Heart left ventricle (tissue), 13 donors: ENCODE measurements around the gene PTPRD.

Experiments used
- CTCF ChIP-seq, 12 donors: fragments of 200-600 bp; sonication (generic) in 4 of 12; IDR thresholded peaks; one replicate each; pipeline versions ENCODE4 v1.5.0 to v1.8.0; 2018 to 2022; ENCODE audit warnings: antibody characterized with exemption in 12 of 12, mild to moderate bottlenecking in 5 of 12
- POLR2A ChIP-seq, 2 donors: fragments of 450-650 bp; IDR thresholded peaks; one replicate each; pipeline ENCODE4 v1.6.1; 2017; ENCODE audit warnings: antibody characterized with exemption in 2 of 2, mild to moderate bottlenecking in 2 of 2, moderate library complexity in 2 of 2
- donor health status: ischemic (EF 13 %, LVEDD 7.1; RV severe dilation, severe dysfunction).
- donor health status: DM: no; HTN: yes; CAD: no.
- donor health status: DM: no; HTN: no; CAD: no.
- donor health status: ischemic (EF 25% LVEDD 6.9; RV normal size, moderate dysfunction).
- donor health status: ischemic (EF 25% LVEDD 5.7; RV mildly dilated, moderate dysfunction).
- donor health status: ischemic (EF 35%, LVEDD 5.7; RV mildly dilated, moderate dysfunction).
- donor health status: nonischemic (EF 11% LVEDD 7.7; RV severe dilation, severe dysfunction).
- donor health status: DM: yes; HTN: yes; CAD: no.
- donor health status: PGD.
- donor health status: ischemic (EF 29% LVEDD 5.4; RV normal size, mild dysfunction).
- donor health status: nonischemic (EF 23%, LVEDD 6.1; RV moderate dilation, normal function).

DNA sequence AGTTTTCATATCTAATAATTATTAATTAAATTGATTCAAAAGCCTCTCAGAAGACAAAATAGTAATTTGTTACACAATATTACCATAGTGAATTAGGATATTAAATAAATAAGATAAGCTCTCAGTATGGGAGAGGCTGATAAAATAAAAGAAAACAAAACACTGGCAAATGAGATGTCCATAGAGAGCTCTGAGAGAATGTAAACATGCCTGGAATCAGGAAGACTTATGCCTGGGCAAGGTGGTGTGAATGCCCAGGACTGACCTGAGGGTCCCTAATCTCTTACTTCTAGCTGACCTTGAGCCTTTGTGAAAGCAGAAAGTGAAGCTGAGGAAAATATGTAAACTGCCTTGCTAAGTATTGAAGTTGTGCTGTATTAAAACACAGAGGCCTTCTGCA, 616.5 kb downstream of the PTPRD start:
- TF ChIP-seq POLR2A (IDR thresholded peaks at IDR 0.05) = no peak
- TF ChIP-seq CTCF (IDR thresholded peaks at IDR 0.05) = no peak
